ENCODE results near the gene CPT1A. TPM values are rescaled to one million over a fixed set of nuclear protein-coding genes. Genes with fewer than 3 reads are reported as not detected.

The CPT1A gene
- total RNA-seq, 4 donors from 2014 or later: 6.9 to 32.1 (median 12.9) TPM

- DNase-seq: no peak
- no peak for TF ChIP-seq CTCF (IDR thresholded peaks at IDR 0.05 in 4 of 5, conservative IDR thresholded peaks at IDR 0.05 in 1 of 5)
- no peak for TF ChIP-seq POLR2A (IDR thresholded peaks at IDR 0.05)
- H3K9me3 ChIP-seq: no peaks in the 10 kb centered on the region
- no peak overlapping the region for H3K4me3 ChIP-seq
- H3K4me1 ChIP-seq: peaks cover 63 to 85% of the 10 kb centered on the region in 2 donors
- no peaks in the 10 kb centered on the region for H3K27me3 ChIP-seq
- in situ Hi-C loops (cut with MboI; ENCODE audit: low sequenced_read_pairs in 4 of 4): no loop called here
- peak overlapping the region in 1 of 4 donors; percentile 94 for H3K27ac ChIP-seq
- intact Hi-C loops (cut with DNase I; ENCODE audit: low total_unique reads): loop anchor here (10.0 kb wide), 3 partner anchors 371 to 711 kb away; partner anchors contain the start of genes CHKA and PPP6R3
- no peaks in the 10 kb centered on the region for H3K36me3 ChIP-seq
- no peak for ATAC-seq
Measured at GRCh38 chr11:68835749-68836148, 6.0 kb downstream of the CPT1A start.

GRCh38 chr11:68835328-68835727, 6.4 kb downstream of the CPT1A start:
- in situ Hi-C loops (cut with MboI; ENCODE audit: low sequenced_read_pairs in 4 of 4): no loop called here
- peaks cover 65 to 87% of the 10 kb centered on the region in 2 donors for H3K4me1 ChIP-seq
- H3K4me3 ChIP-seq: no peak overlapping the region
- H3K27me3 ChIP-seq: no peaks in the 10 kb centered on the region
- no peaks in the 10 kb centered on the region for H3K9me3 ChIP-seq
- ATAC-seq (no peak), DNase-seq (no peak)
- no peaks in the 10 kb centered on the region for H3K36me3 ChIP-seq
- H3K27ac ChIP-seq: peak overlapping the region in 1 of 4 donors; percentile 94
- intact Hi-C loops (cut with DNase I; ENCODE audit: low total_unique reads): loop anchor here (10.0 kb wide), 3 partner anchors 371 to 711 kb away; partner anchors contain the start of genes CHKA and PPP6R3
- TF ChIP-seq CTCF (IDR thresholded peaks at IDR 0.05 in 4 of 5, conservative IDR thresholded peaks at IDR 0.05 in 1 of 5) (no peak), POLR2A (IDR thresholded peaks at IDR 0.05) (no peak)

- H3K9me3 ChIP-seq: no peaks in the 10 kb centered on the region
- no peak overlapping the region for H3K4me3 ChIP-seq
- peak in 1 of 2 donors; percentile 37 for DNase-seq
- H3K36me3 ChIP-seq: no peaks in the 10 kb centered on the region
- in situ Hi-C loops (cut with MboI; ENCODE audit: low sequenced_read_pairs in 4 of 4): no loop called here
- intact Hi-C loops (cut with DNase I; ENCODE audit: low total_unique reads): loop anchor here (10.0 kb wide), 3 partner anchors 368 to 708 kb away; partner anchors contain the start of genes CHKA and PPP6R3
- peaks cover 60 to 82% of the 10 kb centered on the region in 2 donors for H3K4me1 ChIP-seq
- peak; percentile 57 to 83 for ATAC-seq
- H3K27ac ChIP-seq: peak overlapping the region; percentile 12 to 71 (median 51)
- H3K27me3 ChIP-seq: no peaks in the 10 kb centered on the region
- no peak for TF ChIP-seq CTCF (IDR thresholded peaks at IDR 0.05 in 4 of 5, conservative IDR thresholded peaks at IDR 0.05 in 1 of 5)
- no peak for TF ChIP-seq POLR2A (IDR thresholded peaks at IDR 0.05)
Measured at GRCh38 chr11:68832476-68833181, 9.1 kb downstream of the CPT1A start.

GRCh38 chr11:68831124-68831523, 10.6 kb downstream of the CPT1A start:
- peaks cover 48 to 67% of the 10 kb centered on the region in 2 donors for H3K4me1 ChIP-seq
- ATAC-seq (no peak), DNase-seq (no peak)
- H3K4me3 ChIP-seq: no peak overlapping the region
- intact Hi-C loops (cut with DNase I; ENCODE audit: low total_unique reads) (loop anchor here (10.0 kb wide), 3 partner anchors 366 to 706 kb away; partner anchors contain the start of genes CHKA and PPP6R3), in situ Hi-C loops (cut with MboI; ENCODE audit: low sequenced_read_pairs in 4 of 4) (no loop called here)
- no peaks in the 10 kb centered on the region for H3K9me3 ChIP-seq
- no peaks in the 10 kb centered on the region for H3K36me3 ChIP-seq
- no peaks in the 10 kb centered on the region for H3K27me3 ChIP-seq
- H3K27ac ChIP-seq: peak overlapping the region in 1 of 4 donors; percentile 71
- no peak for TF ChIP-seq CTCF (IDR thresholded peaks at IDR 0.05 in 4 of 5, conservative IDR thresholded peaks at IDR 0.05 in 1 of 5)
- no peak for TF ChIP-seq POLR2A (IDR thresholded peaks at IDR 0.05)
